GM13976 (cell line): ENCODE results near the gene PLK3.

Experiments
- DNase-seq: peaks from one replicate; pipeline ENCODE4 v3.0.0; 2012; ENCODE audit warnings: low spot score
- in situ Hi-C: fragments of 300-500 bp; cut with MboI; formaldehyde crosslinking; loops from one replicate; pipeline ENCODE4 v1.12.0; 2022; ENCODE audit warnings: low sequenced_read_pairs, mixed read lengths, inconsistent platforms; ENCODE audit not compliant: unreplicated experiment
- TF ChIP-seq, protein P1 (sequence below): IDR thresholded peaks from 2 replicates; pipeline ENCODE4 v1.5.1; 2012; ENCODE audit warnings: borderline replicate concordance, mild to moderate bottlenecking; ENCODE audit not compliant: insufficient read depth; ENCODE audit errors: extremely low read depth, missing control alignments, control extremely low read depth

PLK3 gene

GRCh38 chr1:44775930-44776729 lies 24.0 kb upstream of the PLK3 start:
- in situ Hi-C loops, result no loop called here
- TF ChIP-seq, protein P1, sequence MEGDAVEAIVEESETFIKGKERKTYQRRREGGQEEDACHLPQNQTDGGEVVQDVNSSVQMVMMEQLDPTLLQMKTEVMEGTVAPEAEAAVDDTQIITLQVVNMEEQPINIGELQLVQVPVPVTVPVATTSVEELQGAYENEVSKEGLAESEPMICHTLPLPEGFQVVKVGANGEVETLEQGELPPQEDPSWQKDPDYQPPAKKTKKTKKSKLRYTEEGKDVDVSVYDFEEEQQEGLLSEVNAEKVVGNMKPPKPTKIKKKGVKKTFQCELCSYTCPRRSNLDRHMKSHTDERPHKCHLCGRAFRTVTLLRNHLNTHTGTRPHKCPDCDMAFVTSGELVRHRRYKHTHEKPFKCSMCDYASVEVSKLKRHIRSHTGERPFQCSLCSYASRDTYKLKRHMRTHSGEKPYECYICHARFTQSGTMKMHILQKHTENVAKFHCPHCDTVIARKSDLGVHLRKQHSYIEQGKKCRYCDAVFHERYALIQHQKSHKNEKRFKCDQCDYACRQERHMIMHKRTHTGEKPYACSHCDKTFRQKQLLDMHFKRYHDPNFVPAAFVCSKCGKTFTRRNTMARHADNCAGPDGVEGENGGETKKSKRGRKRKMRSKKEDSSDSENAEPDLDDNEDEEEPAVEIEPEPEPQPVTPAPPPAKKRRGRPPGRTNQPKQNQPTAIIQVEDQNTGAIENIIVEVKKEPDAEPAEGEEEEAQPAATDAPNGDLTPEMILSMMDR, result no peak
- peak; percentile 50 for DNase-seq

- no peak for DNase-seq
- in situ Hi-C loops, result no loop called here
- TF ChIP-seq, protein P1, result no peak
Observed at GRCh38 chr1:44776730-44777068, 23.5 kb upstream of the PLK3 start.

DNA sequence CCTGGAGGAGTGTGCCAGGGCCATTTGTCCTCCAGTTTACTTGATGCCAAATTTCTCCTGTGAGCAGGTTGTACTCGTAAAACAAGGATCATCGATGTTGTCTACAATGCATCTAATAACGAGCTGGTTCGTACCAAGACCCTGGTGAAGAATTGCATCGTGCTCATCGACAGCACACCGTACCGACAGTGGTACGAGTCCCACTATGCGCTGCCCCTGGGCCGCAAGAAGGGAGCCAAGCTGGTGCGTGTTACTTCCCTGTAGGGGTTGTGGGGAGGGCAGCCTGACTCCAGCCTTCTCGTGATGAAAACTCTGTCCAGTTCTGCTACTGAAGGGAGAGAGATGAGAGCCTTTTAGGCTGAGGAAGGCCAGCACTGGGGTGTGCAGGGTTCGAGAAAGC lies 22.6 kb upstream of the PLK3 start:
- DNase-seq, result no peak
- TF ChIP-seq, protein P1, result no peak
- in situ Hi-C loops, result no loop called here

DNA sequence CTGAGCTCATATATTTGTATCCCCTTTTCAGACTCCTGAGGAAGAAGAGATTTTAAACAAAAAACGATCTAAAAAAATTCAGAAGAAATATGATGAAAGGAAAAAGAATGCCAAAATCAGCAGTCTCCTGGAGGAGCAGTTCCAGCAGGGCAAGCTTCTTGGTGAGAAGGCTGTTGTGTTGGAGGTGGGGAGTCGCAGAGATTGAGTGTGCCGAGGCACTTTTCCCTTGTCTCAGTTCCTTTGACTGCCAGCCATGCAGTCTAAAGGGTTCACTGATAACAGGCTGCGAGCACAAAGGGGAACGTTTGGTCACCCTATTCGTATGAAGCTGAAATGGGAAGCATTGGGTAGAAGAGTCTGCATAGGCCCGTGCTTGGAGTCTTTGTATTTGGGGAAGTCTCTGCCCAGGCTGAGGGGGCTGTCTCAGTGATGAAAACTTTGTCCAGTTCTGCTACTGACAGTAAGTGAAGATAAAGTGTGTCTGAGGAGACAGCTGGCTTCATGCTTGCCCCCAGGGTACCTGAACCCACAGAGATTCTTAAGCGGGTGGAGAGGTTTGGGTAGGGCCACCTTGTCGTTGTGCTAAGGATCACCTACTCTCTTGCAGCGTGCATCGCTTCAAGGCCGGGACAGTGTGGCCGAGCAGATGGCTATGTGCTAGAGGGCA lies 22.1 kb upstream of the PLK3 start:
- TF ChIP-seq, protein P1, result no peak
- in situ Hi-C loops, result no loop called here
- no peak for DNase-seq

DNA sequence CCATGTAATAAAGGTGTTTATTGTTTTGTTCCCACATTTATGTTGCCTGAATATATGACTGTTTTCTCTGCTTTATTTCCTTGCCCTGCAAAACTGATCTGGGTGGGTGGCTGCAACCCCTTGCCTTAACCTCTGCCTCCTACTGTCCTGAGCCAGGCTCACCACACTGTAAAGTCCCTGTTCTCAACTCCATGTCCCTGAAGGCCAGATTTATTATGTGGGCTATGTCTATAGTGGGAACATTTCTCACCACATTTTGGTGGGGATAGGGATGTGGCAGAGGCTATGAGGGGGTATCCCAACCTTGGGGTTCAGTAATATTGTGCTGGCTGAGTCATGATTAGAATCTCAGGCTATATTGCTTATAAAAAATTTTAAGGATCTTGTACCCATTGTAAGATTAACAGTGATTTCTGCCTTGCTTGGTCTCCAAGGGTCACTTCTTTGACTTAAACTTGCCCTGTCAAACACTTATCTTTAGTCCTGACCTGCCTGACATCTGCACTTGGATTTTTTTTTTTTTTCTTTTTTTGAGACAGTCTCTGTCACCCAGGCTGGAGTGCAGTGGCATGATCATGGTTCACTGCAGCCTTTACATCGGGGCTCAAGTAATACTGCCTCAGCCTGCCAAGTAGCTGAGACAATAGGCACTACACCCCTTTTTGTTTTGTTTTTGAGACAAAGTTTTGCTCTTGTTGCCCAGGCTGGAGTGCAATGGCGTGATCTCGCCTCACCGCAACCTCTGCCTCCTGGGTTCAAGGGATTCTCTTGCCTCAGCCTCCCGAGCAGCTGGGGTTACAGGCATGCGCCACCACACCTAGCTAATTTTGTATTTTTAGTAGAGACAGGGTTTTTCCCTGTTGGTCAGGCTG lies 21.2 kb upstream of the PLK3 start:
- TF ChIP-seq, protein P1, result no peak
- in situ Hi-C loops, result no loop called here
- no peak for DNase-seq

DNA sequence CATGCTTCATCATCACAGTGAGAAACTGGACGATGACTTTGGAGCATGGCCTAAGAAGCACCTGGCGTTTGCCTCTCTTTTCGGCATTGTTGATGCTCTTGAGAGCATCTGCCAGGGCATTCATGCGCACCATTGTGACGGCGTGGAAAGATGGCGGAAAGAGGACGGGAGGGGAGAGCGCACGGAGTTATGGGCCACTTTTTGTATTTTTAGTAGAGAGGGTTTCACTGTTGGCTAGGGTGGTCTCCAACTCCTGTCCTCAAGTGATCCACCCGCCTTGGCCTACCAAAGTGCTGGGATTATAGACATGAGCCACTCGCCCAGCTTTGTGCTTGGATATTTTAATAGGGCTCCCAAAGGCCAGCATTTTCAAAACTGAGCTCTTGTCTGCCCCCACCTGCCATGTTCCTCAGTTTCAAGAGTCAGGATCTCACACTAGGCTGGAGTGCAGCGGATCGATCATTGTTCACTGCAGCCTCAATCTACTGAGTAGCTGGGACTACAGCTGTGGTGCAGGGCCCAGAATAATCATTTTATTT lies 19.5 kb upstream of the PLK3 start:
- DNase-seq, result no peak
- in situ Hi-C loops, result no loop called here
- TF ChIP-seq, protein P1, result no peak
